DND-41 (cell line): Measurements from ENCODE around the gene MECP2.

Experiments used
- EZH2 ChIP-seq: IDR thresholded peaks from 3 replicates; pipeline ENCODE4 v1.6.1; 2012; ENCODE audit warnings: borderline replicate concordance, low read depth, mild to moderate bottlenecking, moderate library complexity, low read length, inconsistent platforms; ENCODE audit not compliant: severe bottlenecking
- TF ChIP-seq, protein P1 (sequence below): IDR thresholded peaks from 2 replicates; pipeline ENCODE4 v1.5.1; 2012; ENCODE audit warnings: borderline replicate concordance, low read length, moderate library complexity, mild to moderate bottlenecking; ENCODE audit not compliant: poor library complexity, severe bottlenecking; ENCODE audit errors: extremely low read depth

DNA sequence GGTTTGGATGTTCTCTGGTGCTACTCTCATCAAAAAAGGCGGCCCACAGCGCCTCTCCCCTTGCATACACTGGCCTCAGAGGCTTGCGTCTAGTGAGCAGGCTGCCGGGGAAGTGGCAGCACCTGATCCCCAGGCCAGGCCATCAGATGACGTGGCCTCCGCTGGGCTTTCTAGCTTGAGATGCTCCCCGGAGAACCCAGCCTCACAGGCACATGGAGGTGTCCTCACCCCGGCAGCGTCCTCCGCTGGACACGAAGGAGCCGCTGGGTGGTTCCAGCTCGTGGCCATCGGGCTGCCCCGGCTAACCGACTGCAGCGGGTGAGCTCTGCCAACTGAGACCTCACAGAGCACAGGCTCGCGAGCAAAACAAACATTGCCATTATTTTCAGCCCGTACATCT, 90.6 kb downstream of the MECP2 start:
- TF ChIP-seq EZH2, result no peak
- TF ChIP-seq, protein P1, sequence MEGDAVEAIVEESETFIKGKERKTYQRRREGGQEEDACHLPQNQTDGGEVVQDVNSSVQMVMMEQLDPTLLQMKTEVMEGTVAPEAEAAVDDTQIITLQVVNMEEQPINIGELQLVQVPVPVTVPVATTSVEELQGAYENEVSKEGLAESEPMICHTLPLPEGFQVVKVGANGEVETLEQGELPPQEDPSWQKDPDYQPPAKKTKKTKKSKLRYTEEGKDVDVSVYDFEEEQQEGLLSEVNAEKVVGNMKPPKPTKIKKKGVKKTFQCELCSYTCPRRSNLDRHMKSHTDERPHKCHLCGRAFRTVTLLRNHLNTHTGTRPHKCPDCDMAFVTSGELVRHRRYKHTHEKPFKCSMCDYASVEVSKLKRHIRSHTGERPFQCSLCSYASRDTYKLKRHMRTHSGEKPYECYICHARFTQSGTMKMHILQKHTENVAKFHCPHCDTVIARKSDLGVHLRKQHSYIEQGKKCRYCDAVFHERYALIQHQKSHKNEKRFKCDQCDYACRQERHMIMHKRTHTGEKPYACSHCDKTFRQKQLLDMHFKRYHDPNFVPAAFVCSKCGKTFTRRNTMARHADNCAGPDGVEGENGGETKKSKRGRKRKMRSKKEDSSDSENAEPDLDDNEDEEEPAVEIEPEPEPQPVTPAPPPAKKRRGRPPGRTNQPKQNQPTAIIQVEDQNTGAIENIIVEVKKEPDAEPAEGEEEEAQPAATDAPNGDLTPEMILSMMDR, result no peak
